IPS DF 19.7 (cell line): Measurements from ENCODE around the gene STON2.
A peak's percentile ranks its signal among the peaks of the same experiment; 100 is the strongest.

Experiments used
- DNase-seq: peaks from one replicate; pipeline ENCODE4 v3.0.0-alpha.2; 2013; ENCODE audit warnings: low read depth, low spot score

STON2 gene

GRCh38 chr14:81221579-81222102, 178.5 kb downstream of the STON2 start:
- DNase-seq = no peak

GRCh38 chr14:81220830-81221578, 179.1 kb downstream of the STON2 start, which contains the start of gene GTF2A1:
GTF2A1 (minus strand) TSS chr14:81220959; CDS start chr14:81220518, 441 bp downstream.
- DNase-seq = peak; percentile 76

- DNase-seq = no peak
These were observed 179.6 kb downstream of the STON2 start for GRCh38 chr14:81220580-81220829.

- DNase-seq = no peak
These were observed 180.2 kb downstream of the STON2 start for GRCh38 chr14:81219759-81220579.

GRCh38 chr14:81219210-81219758, 180.8 kb downstream of the STON2 start:
- peak; percentile 91 for DNase-seq

GRCh38 chr14:81211844-81212243, 188.3 kb downstream of the STON2 start:
- DNase-seq = no peak
